Type B pancreatic cell (in vitro differentiated cells): ENCODE data around the gene TULP3. TPM values are rescaled to one million over a fixed set of nuclear protein-coding genes. Genes with fewer than 3 reads are reported as not detected.

Experiments
- DNase-seq: peaks from one replicate; pipeline ENCODE4 v3.0.0; 2021; ENCODE audit warnings: mixed read lengths; ENCODE audit not compliant: unreplicated experiment; ENCODE audit errors: extremely low spot score
- H3K27ac Mint-ChIP-seq: 2 replicates; pipeline ENCODE4 v1.8.0; 2021; ENCODE audit warnings: mild to moderate bottlenecking, mixed read lengths
- H3K27me3 Mint-ChIP-seq: 2 replicates; pipeline ENCODE4 v1.8.0; 2021; ENCODE audit warnings: mixed read lengths
- H3K36me3 Mint-ChIP-seq: 2 replicates; pipeline ENCODE4 v1.8.0; 2021; ENCODE audit warnings: mixed read lengths
- H3K4me1 Mint-ChIP-seq: one replicate; pipeline ENCODE4 v1.8.0; 2021; ENCODE audit warnings: mixed read lengths; ENCODE audit not compliant: unreplicated experiment
- H3K4me3 Mint-ChIP-seq: 2 replicates; pipeline ENCODE4 v1.8.0; 2021; ENCODE audit warnings: mild to moderate bottlenecking, mixed read lengths
- H3K9me3 Mint-ChIP-seq: 2 replicates; pipeline ENCODE4 v1.8.0; 2021; ENCODE audit warnings: mixed read lengths
- total RNA-seq: library from RNA; stranded (reverse); gene quantifications from 2 replicates; pipeline ENCODE4 v1.2.1, GENCODE V29; 2021; ENCODE audit warnings: low replicate concordance
- TF ChIP-seq, protein P1 (sequence below): fragments of 200-600 bp; sonication (generic); conservative IDR thresholded peaks from 2 replicates; pipeline ENCODE4 v1.5.0; 2021; ENCODE audit warnings: antibody characterized with exemption, mild to moderate bottlenecking

Gene TULP3
- total RNA-seq, 1 donor from 2014 or later, result 26.5 TPM

DNA sequence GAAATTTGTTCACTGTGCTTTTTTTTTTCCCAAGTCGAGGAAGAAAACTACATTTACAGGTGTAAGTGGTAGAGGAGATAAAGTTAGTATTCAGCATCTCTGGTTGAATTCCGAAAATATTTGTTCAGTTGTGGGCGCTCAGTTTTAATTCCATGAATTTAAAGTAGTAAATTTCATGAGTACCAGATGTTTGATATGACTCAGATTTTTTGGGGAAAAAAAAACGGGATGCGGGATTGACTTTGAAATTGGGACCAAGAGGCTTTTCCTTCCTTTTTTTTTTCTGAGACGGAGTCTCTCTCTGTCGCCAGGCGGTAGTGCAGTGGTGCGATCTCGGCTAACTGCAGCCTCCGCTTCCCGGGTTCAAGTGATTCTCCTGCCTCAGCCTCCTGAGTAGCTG lies 1.6 kb downstream of the TULP3 start:
- H3K36me3 Mint-ChIP-seq, result peaks cover 36% of the 10 kb centered on the region
- DNase-seq, result no peak
- peaks cover 3% of the 10 kb centered on the region for H3K27me3 Mint-ChIP-seq
- H3K4me1 Mint-ChIP-seq, result peaks cover 19% of the 10 kb centered on the region
- H3K9me3 Mint-ChIP-seq, result no peaks in the 10 kb centered on the region
- peak overlapping the region; percentile 99 for H3K27ac Mint-ChIP-seq
- TF ChIP-seq, protein P1, sequence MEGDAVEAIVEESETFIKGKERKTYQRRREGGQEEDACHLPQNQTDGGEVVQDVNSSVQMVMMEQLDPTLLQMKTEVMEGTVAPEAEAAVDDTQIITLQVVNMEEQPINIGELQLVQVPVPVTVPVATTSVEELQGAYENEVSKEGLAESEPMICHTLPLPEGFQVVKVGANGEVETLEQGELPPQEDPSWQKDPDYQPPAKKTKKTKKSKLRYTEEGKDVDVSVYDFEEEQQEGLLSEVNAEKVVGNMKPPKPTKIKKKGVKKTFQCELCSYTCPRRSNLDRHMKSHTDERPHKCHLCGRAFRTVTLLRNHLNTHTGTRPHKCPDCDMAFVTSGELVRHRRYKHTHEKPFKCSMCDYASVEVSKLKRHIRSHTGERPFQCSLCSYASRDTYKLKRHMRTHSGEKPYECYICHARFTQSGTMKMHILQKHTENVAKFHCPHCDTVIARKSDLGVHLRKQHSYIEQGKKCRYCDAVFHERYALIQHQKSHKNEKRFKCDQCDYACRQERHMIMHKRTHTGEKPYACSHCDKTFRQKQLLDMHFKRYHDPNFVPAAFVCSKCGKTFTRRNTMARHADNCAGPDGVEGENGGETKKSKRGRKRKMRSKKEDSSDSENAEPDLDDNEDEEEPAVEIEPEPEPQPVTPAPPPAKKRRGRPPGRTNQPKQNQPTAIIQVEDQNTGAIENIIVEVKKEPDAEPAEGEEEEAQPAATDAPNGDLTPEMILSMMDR, result no peak
- peak overlapping the region; percentile 99 for H3K4me3 Mint-ChIP-seq

DNA sequence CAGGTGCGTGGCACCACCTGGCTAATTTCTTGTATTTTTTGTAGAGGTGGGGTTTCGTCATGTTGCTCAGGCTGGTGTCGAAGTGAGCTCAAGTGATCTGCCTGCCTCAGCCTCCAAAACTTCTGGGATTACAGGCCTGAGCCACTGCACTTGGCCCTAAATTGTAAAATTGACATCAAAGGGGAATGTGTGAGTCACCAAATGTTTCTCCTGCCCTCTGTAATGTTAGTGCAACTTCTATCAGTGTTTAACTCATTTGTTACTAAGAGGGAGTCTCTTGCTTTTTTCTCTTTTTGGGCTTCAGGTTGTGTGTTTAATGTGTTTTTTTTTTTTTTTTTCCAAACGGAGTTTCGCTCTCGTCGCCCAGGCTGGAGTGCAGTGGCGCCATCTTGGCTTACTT lies 2.3 kb downstream of the TULP3 start:
- no peak for DNase-seq
- TF ChIP-seq, protein P1, result no peak
- Mint-ChIP-seq H3K4me1 (peaks cover 19% of the 10 kb centered on the region), H3K9me3 (no peaks in the 10 kb centered on the region), H3K4me3 (peak overlapping the region; percentile 89), H3K27ac (peak overlapping the region; percentile 96), H3K36me3 (peaks cover 34% of the 10 kb centered on the region), H3K27me3 (peaks cover 3% of the 10 kb centered on the region)

DNA sequence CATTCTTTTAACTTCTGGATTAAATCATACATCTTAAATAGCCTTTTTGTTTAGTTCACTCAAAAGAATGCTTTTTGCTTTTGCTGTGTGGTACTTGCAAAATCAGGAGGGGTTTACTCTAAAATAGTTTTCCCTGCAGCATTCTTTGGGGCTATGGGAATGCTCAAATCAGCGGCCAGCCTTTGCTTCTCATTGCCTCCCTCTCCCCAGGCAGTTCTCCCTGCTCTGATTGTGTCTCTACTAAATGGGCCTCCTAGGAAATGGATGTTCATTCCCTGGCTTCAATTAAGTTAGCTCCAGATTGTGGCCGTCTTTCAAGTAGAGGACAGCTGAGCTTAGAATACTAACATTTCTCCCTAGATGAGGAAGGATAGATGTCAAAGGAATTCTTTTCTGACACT lies 4.4 kb downstream of the TULP3 start:
- DNase-seq, result no peak
- peaks cover 22% of the 10 kb centered on the region for H3K36me3 Mint-ChIP-seq
- H3K27ac Mint-ChIP-seq, result peak overlapping the region; percentile 79
- H3K27me3 Mint-ChIP-seq, result peaks cover 3% of the 10 kb centered on the region
- TF ChIP-seq, protein P1, result no peak
- H3K9me3 Mint-ChIP-seq, result no peaks in the 10 kb centered on the region
- H3K4me1 Mint-ChIP-seq, result peaks cover 19% of the 10 kb centered on the region
- peak overlapping the region; percentile 67 for H3K4me3 Mint-ChIP-seq

DNA sequence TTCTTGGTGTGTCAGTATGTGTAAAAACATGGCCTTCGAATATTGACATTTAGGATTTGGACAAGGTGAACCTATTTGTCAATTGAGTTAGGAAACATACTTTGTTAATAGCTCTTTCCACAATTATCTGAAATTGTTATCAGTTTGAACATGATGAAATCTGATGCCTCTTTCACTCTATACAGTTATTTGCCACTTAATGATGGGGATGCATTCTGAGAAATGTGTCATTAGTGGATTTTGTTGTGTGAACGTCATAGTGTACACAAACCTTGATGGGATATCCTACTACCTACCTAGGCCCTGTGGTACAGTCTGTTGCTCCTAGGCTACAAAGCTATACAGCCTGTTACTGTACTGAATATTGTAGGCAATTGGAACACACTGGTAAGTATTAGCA lies 4.8 kb downstream of the TULP3 start:
- Mint-ChIP-seq H3K9me3 (no peaks in the 10 kb centered on the region), H3K4me1 (peaks cover 19% of the 10 kb centered on the region), H3K27ac (peak overlapping the region; percentile 79), H3K27me3 (peaks cover 3% of the 10 kb centered on the region), H3K4me3 (no peak overlapping the region), H3K36me3 (peaks cover 18% of the 10 kb centered on the region)
- no peak for DNase-seq
- TF ChIP-seq, protein P1, result no peak

DNA sequence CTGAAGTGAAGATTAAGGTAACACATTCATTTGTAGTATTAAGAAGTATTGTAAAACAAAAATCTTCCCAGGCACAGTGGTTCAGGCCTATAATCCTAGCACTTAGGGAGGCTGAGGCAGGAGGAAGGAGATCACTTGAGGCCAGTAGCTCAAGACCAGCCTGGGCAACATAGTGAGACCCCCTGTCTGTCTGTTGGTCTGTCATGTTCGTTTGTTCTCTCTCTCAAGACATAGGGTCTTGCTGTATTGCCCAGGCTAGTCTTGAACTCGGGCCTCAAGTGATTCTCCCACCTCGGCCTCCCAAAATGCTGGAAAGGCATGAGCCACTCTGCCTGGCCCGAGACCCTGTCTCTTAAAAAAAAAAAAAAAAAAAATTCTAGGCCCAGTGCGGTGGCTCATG lies 6.7 kb downstream of the TULP3 start:
- no peak for DNase-seq
- TF ChIP-seq, protein P1, result no peak
- no peak overlapping the region for H3K27ac Mint-ChIP-seq
- H3K36me3 Mint-ChIP-seq, result peaks cover 10% of the 10 kb centered on the region
- peaks cover 14% of the 10 kb centered on the region for H3K4me1 Mint-ChIP-seq
- no peaks in the 10 kb centered on the region for H3K9me3 Mint-ChIP-seq
- no peaks in the 10 kb centered on the region for H3K27me3 Mint-ChIP-seq
- no peak overlapping the region for H3K4me3 Mint-ChIP-seq

DNA sequence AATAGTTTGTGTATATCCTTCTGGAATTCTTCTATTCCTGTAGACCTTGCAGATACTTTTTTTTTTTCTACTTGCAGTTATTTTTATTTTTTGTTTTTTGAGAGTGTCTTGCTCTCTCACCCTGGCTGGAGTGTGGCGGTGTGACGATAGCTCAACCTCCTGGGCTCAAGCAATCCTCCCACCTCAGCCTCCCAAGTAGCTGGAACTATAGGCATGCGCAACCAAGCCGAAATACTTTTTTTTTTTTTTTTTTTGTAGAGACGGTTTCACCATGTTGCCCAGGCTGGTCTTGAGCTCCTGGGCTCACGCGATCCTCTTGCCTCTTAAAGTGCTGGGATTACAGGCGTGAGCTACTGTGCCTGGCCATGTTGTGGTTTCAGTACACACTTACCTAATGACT lies 10.0 kb downstream of the TULP3 start:
- peaks cover 7% of the 10 kb centered on the region for H3K4me1 Mint-ChIP-seq
- H3K27me3 Mint-ChIP-seq, result no peaks in the 10 kb centered on the region
- H3K27ac Mint-ChIP-seq, result no peak overlapping the region
- TF ChIP-seq, protein P1, result no peak
- peaks cover 3% of the 10 kb centered on the region for H3K36me3 Mint-ChIP-seq
- H3K9me3 Mint-ChIP-seq, result no peaks in the 10 kb centered on the region
- H3K4me3 Mint-ChIP-seq, result no peak overlapping the region
- DNase-seq, result no peak
